HL-60/S4 treated with retinoic acid at 250 ng/mL for 4 days and 3 days (cell line): Measurements from ENCODE around the gene TNPO2.
"Not testable (repeated sequence)": the region's sequence is repeated elsewhere in the genome, so short reads cannot be mapped to it uniquely, and the experiment has no call there.

Experiments used
- in situ Hi-C: fragments of 300-500 bp; cut with MboI; formaldehyde crosslinking; loops from 2 replicates; pipeline ENCODE4 v1.7.0; 2022; ENCODE audit warnings: low sequenced_read_pairs

TNPO2 gene

DNA sequence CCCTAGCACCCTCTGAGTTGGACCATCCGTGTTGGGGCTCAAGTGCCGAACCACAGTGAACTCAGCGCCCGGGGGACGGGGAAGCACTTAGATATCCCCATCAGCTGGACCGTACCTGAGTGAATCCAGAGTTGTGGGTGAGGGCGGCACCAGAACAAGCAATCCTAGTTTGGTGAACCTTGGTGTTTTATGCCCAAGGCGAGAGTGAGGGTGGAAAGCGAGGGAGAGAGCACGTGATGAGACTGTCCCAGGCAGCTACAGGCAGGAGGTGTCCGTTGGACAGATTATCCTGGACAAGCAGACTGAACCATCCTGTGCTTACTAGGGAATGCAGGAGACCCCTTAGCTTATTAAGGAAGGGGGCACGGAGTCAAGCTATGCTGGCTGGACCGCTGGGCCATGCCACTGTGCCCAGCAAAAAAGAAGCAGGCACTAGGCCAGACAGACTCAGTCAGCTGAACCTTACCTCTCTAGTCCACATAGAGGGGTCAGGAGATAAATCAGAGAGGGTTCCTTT, 14.2 kb upstream of the TNPO2 start:
- in situ Hi-C loops = no loop called here

DNA sequence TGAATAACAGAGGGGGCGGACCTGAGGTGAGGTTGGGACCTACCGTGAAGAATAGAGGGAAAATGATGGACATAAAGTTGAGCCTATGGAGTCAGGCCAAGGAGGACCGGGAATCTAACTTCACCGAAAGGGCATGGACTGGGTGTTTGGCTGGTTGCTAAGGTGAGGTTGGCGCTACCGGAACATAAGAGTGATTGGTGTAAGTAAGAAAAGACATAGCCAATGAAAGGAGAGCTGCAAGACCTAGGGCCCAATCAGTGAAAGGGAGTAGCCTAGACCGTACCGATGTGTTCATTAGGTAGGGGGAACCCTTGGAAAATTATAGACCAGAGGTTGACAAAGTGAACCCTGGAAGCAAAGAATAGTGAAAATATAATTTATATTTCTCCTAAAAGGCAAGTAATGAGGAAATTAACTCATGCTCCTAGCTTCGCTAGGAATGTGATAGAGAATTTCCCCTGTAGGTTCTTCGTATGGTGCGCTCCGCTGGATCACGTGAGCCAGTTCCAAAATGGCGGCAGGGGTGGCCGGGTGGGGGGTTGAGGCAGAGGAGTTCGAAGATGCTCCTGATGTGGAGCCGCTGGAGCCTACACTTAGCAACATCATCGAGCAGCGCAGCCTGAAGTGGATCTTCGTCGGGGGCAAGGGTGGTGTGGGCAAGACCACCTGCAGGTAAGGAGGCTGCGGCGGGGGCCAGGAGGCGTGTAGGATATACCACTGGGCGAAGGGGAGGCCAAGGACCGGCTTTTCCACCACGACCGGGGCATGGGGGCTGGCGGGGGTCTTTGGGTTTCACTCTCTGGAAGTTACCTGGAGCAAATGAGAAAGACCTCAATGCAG, 13.5 kb upstream of the TNPO2 start, which contains the start of gene GET3:
Gene GET3 (plus strand): TSS at position 503 of the 840 bp plus-strand sequence. CDS start 9 bp downstream, at position 512.
- in situ Hi-C loops = no loop called here

DNA sequence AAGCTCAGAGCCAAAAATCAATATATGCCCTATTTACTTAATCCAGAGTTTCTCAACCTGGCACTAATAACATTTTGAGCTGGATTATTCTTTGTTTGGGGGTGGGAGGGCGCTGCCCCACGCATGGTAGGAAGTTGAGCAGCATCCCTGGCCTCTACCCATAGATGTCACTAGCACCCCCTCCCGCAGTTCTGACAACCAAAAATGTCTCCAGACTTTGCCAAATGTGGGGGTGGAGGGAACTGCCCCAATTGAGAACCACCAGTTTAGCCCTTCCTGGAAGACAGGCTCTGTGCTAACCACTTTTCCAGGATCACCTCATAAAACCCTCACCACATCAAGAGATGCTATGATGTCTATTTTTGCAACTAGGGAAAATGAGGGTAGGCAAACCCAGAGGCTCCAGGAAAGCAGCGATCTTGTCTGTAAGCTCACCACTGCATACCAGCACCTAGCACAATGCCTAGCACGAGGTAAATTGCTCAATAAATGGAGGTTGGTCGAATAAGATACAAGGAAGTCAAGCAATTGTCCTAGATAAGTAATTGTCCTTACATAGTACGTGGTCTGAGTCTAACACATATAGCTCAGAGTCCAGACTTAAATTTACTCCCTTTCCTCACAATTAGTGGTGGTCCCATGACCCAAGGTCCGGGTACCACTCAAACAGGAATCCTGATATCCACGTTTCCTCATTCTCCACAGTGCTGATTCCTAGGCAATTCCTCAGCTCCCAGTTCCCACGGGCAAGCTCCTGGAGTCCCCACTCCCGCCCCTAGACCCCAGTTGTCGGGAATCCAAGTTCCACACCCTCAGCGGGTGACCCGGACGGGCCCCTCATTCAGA, 9.9 kb upstream of the TNPO2 start:
- in situ Hi-C loops = no loop called here

DNA sequence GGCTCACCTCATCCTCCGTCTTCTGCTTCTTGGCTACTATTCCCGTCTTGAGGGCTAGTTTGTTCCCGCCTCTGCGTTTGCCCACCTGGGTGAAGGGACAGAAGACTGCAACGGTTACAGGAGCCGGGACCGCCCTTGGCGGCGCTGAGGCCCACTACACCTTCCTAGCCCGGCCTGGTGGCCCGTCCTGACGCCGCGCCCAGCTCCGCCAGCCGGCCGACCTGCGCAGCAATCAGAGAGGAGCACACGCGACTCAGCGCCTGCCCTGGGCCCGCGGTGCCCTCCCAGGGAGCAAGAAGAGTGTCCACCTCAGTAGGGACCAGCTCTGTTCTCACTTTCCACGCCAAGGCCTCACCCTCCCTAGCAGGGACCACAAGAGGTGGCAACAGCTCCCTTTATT, 7.6 kb upstream of the TNPO2 start:
- in situ Hi-C loops = no loop called here

DNA sequence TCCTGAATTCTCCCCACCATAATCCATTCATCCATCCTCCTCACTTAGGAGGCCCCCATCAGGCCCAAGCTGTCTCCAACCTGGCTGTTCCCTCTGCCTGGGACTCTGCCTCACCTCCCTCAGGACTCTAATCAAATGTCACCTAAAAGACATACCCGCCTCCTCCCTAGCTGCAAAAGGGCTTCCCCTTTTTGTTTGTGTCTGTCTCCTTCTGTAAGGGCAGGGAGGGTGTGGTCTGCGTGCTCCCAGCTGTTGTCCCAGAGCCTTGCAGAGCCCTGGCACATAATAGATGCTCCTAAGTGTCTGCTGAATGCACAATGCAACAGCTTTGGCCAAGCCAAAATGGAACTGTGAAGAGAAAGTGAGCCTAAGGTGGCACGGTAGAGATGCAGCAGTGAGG, 6.3 kb upstream of the TNPO2 start:
- in situ Hi-C loops = no loop called here

DNA sequence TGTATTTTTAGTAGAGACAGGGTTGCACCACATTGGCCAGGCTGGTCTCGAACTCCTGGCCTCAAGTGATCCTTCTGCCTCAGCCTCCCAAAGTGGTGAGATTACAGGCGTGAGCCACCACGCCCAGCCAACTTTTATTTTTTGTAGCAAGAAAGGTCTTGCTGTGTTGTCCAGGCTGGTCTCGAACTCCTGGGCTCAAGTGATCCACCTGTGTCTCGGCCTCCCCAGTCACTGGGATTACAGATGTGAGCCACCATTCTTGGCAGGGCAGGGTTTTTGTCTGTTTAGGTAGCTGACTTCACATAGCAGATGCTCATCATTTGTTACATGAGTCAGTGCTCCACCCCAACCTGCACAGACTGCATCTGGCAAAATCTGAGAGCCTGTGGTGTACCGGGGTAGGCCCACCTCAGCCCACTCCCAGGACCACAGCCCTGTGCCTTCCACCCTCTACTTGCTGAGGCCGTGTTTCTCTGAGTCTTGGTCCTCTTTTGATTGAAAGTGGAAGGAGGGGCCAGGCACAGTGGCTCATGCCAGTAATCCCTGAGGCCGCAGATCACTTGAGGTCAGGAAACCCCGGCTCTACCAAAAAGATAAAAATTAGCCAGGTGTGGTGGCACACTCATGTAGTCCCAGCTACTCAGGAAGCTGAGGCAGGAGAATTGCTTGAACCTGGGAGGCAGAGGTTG, 4.2 kb upstream of the TNPO2 start:
- in situ Hi-C loops = no loop called here

DNA sequence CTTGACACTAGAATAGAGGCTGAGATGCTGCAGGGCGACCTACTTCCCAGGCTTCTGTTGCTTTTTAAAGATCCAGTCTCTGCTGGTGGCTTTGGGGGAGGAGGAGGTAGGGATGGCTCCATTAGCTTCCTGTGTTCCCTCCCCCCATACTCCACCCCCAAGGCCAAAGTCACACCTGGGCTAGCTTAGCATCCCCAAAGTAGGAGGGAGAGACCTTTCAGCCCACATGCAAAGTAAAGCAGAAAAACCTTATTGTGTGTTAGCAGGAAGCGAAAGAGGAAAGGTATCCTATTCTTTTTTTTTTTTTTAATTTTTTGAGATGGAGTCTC, 3.2 kb upstream of the TNPO2 start:
- in situ Hi-C loops = no loop called here

DNA sequence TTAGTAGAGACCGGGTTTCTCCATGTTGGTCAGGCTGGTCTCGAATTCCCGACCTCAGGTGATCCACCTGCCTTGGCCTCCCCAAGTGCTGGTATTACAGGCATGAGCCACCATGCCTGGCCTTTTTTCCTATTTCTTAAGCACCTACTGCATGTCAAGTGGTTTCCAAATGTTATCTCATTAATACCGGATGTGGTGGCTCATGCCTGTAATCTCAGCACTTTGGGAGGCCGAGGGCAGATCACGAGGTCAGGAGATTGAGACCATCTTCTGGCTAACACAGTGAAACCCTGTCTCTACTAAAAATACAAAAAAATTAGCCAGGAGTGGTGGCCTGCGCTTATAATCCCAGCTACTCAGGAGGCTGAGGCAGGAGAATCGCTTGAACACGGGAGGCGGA, 1.9 kb upstream of the TNPO2 start:
- in situ Hi-C loops = not testable (repeated sequence)

DNA sequence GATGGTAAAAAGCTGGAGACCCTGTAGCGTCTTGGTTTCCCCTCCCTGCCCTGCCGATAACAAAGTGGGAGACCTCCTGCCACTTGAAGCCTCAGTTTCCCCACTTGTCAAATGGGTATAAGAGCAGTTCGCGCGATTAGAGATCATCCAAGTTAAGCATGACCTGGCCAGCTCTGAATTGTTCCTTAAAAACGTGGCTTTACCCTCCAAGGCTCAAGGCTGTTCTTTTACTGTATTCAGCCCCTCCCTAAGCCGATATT, 421 bp downstream of the TNPO2 start:
- in situ Hi-C loops = no loop called here

DNA sequence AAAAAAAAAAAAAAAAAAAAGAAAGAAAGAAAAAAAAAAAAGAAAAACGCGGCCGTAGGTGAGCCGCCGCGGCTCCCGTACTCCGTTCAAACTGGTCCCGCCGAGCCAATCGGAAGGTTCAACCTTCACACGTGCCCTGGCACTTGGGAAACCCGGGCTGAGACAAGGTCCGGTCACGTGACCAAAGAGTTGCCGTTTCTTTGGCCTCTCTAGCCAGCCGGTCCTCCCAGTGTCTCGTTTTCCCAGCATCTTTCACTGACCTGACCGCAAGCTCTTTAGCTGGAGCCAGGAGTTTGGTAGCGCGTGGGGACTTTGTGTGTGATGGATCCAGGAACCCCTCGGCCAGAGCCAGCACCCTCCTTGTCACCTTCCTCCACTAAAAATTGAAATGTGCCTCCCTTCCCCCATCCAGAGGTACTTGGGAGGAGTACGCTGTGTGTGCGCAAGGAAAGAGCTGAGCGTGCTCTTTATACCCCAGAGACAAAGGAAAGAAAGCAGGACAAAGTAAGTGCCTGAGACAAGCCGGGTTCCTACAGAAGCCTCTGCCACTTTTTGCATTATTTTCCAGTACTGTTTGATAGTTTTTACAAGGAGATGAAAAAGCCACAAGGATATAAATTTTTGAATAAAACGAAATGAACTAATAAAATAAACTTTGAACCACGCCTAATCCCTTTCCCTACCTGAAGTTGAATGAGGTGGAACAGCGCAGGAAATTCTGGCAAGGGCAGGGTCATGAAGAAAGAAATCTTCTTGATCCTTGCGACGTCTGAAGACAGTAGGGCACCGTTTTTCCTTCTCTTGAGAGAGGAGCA, 959 bp downstream of the TNPO2 start:
- in situ Hi-C loops = no loop called here

DNA sequence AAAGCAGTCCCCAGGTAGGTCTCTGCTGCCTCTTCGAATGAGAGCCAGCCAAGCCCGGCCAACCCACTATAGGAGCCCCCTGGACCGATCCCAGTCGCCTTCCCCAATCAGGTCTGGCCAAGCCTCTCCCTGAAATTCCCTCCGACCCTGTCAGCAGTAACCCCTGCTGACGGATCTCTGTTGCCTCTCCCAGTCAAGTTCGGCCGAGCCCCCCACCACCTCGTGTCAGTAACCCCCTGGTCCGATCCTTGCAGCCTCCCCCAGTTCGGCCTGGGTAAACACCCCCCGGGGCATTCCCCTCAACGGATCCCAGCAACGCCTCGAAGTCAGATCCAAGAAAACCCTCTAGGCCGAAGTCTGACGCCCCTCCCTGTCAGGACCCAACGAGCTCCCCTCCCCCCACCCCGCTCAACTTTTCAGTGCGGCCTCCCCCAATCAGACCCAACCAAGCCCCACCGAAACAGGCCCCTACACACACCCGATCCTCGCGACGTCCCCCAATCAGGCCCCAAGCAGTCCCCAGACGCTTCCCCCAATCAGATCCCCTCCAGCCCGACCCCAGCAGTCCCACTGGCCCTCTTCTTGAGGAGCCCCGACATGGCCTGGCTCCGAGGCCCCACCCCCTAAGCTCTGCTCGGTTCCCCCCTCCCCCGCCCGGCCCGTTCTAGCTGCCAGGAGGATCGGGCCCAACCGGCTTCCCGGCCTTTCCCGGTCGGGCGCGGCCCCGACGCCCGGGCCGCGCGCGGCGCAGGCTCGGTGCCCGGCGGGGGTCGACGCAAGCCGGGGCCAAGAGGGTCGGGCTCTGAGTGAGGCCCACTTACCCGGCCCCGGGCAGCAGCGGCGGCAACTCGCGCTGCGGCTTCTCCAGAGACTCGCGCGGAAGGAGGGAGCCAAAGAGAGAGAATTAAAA, 1.8 kb downstream of the TNPO2 start:
- in situ Hi-C loops = no loop called here

DNA sequence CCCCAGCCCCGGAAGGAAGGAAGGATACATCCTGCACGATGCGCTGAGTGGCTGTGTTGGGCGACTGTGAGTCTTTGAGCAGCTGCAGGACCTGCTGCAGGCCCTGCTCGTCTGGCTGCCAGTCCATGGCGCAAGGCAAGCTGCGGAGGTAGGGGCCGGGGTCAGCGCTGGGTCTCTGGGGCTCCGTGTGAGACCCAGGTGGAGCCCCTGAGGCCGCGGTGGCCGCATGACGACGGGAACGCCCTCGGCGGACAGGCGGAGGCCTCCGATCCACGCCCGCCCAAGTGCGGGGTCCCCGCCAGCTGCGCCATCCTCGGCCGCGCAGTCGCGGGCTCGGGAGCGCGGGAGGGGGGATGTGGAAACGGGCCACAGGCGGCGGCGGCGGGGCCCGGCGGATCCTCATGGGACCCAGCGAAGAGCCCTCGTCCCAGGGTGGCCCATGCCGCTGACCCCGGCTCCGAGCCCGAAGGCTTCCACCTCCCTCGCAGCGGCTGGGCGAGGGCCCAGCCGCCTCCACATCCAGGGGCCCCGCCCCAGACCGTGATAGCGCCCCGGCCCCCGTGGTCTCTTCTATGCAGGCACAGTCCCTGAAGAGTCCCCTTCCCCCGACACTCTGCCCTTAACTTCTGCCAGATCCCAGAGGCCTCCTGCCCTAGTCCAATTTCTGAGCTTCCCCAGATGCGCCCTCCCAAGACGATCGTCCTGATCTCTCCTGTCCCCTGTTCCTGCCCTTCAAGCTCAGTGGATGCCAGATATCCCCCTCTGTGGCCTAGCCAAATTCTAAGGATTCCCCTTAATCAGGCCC, 2.7 kb downstream of the TNPO2 start:
- in situ Hi-C loops = no loop called here

DNA sequence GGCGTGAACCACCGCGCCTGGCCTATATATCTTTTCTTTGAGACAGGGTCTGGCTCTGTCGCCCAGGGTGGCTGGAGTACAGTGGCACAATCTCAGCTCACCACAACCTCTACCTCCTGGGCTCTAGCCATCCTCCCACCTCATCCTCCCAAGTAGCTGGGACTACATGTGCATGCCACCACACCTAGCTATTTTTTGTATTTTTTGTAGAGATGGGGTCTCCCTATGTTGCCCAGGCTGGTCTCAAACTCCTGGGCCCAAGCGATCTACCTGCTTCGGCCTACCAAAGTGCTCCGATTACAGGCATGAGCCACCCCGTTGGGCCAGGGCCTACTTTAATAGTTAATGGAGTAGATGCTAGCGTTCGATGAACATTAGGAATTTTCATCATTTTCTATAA, 3.4 kb downstream of the TNPO2 start:
- in situ Hi-C loops = no loop called here

DNA sequence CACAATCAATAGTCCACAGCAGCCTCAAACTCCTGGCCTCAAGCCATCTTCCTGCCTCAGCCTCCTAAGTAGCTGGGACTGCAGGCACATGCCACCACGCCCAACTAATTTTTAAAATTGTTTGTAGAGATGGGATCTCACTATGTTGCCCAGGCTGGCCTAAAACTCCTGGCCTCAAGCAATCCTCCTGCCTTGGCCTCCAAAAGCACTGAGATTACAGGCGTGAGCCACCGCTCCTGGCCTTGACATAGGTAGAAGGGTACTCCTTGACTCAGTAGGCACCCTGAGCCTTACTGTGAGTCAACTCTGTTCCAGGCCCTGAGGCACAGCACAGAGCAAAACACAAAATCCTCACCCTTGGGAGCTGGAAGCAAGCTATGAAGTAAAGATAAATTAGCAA, 7.8 kb downstream of the TNPO2 start:
- in situ Hi-C loops = no loop called here

DNA sequence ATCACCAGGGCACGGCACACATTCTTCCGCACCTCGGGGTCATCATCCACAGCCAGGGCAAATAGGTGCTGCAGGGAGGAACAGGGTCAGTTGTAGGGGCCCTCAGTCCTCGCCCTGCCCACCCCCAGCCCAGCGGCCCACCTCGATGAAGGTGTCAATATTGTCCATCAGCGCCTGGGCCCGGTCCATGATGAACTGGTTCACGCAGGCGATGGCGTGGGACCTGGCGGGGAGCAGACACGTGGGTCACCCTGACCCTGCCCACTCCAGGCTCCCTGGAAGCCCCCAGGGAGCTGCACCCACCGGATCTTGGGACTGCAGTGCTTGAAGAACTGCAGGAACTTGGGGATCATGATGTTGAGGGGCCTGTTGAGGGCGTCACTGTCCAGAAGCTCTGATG, 8.6 kb downstream of the TNPO2 start:
- in situ Hi-C loops = no loop called here

DNA sequence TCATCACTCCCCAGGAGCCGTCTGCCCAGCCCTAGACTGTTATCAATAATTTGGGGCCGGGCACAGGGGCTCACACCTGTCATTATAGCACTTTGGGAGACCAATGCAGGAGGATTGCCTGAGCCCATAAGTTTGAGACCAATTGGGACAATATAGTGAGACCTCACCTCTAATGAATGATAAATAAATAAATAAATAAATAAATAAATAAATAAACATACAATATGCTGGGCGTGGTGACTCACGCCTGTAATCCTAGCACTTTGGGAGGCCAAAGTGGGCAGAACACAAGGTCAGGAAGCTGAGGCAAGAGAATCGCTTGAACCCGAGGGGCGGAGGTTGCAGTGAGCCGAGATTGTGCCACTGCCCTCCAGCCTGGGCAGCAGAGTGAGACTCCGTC, 10.4 kb downstream of the TNPO2 start:
- in situ Hi-C loops = not testable (repeated sequence)

DNA sequence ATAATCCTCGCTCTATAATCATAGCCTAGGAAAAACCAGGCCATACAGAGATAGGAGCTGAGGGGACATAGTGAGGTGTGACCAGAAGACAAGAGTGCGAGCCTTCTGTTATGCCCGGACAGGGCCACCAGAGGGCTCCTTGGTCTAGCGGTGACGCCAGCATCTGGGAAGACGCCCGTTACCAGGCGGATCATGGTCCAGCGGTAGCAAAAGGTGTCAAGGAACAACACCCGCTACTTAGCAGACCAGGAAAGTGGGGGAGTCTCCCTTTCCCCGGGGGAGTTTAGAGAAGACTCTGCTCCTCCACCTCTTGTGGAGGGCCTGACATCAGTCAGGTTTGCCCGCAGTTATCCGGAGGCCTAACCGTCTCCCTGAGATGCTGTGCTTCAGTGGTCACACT, 11.7 kb downstream of the TNPO2 start:
- in situ Hi-C loops = not testable (repeated sequence)

DNA sequence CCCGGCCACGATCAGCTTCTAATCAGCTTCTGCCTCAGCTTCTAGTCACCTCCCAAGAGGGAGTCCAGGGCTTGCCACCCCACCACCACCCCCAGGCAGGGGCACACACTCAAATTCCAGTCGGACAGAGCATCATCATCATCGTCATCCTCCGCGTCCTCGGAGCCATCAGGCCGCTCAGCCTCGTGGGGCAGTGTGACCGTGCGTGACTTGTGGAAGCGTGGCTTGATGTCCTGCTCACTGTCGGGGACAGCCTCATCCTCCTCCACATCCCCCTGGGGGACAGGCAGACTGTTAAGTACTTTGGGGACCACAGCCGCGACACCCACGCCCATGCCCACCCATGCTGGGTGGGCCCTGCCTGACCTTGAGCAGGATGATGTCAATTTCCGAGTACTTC, 12.5 kb downstream of the TNPO2 start:
- in situ Hi-C loops = no loop called here

DNA sequence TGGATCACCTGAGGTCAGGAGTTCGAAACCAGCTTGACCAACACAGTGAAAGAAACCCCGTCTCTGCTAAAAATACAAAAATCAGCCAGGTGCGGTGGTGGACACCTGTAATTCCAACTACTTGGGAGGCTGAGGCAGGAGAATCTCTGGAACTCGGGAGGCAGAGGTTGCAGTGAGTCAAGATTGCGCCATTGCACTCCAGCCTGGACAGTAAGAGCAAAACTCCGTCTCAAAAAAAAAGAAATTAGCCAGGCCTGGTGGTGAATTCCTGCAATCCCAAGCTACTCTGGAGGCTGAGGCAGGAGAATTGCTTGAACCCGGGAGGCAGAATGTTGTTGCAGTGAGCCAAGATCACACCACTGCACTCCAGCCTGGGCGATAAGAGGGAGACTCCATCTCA, 15.1 kb downstream of the TNPO2 start:
- in situ Hi-C loops = no loop called here
